SH-SY5Y (cell line): ENCODE data around the gene IFI35.

Experiments
- GATA2 ChIP-seq: IDR thresholded peaks from 2 replicates; pipeline ENCODE4 v1.6.1; 2011; ENCODE audit warnings: mild to moderate bottlenecking, low read depth, low read length
- GATA3 ChIP-seq: IDR thresholded peaks from 2 replicates; pipeline ENCODE4 v1.6.1; 2011; ENCODE audit warnings: low read depth, mild to moderate bottlenecking, low read length, moderate library complexity

IFI35 gene

GRCh38 chr17:42989726-42990652 lies 16.6 kb upstream of the IFI35 start:
- TF ChIP-seq GATA2 (no peak), GATA3 (no peak)

GRCh38 chr17:42991471-42991870 lies 15.1 kb upstream of the IFI35 start:
- TF ChIP-seq GATA3 (no peak), GATA2 (no peak)

DNA sequence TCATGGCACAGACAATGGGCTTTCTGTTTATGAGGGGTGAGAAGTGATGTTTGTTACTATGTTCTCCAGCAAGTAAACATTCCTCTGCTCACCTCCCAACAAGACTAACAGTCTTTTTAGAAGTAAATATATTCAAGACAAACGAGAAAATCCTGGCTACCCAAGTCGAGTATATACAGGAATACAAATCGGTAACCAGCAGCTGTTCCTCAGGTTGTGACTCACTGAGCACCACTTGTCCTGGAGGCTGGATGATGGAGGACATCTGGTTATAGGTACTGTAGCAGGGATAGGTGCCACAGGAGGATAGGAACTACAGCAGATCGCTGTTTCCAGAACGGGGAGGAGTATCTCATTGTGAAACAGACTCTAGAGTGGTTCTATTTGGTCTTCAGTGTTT lies 13.7 kb upstream of the IFI35 start:
- TF ChIP-seq GATA2: no peak
- TF ChIP-seq GATA3: no peak

DNA sequence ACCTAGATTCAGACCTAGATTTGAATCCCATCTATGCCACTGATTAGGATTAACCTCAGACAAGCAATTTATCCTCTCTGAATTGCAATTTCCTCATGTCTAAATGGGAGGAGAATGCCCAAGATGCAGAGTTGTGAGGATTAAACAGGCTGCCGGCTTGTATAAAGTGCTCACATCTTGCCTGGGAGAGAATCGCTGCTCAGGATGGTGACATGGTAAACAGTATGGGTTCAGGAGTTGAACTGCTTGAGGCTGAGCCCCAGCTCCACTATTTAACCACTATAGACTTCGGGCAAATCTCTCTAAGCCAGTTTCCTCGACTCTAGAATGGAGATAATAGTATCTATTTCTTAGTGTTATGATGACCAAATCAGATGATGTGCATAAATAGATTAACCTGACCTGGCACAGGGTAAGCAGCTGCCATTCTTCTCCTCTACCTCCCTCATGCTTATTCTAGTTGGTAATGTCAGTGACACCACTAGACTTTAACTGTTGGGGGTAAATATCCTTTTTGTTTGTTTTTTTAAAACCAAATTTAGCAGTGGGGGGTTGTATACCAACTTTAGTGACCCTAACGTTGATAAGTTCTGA lies 9.1 kb upstream of the IFI35 start:
- TF ChIP-seq GATA2 (no peak), GATA3 (no peak)

DNA sequence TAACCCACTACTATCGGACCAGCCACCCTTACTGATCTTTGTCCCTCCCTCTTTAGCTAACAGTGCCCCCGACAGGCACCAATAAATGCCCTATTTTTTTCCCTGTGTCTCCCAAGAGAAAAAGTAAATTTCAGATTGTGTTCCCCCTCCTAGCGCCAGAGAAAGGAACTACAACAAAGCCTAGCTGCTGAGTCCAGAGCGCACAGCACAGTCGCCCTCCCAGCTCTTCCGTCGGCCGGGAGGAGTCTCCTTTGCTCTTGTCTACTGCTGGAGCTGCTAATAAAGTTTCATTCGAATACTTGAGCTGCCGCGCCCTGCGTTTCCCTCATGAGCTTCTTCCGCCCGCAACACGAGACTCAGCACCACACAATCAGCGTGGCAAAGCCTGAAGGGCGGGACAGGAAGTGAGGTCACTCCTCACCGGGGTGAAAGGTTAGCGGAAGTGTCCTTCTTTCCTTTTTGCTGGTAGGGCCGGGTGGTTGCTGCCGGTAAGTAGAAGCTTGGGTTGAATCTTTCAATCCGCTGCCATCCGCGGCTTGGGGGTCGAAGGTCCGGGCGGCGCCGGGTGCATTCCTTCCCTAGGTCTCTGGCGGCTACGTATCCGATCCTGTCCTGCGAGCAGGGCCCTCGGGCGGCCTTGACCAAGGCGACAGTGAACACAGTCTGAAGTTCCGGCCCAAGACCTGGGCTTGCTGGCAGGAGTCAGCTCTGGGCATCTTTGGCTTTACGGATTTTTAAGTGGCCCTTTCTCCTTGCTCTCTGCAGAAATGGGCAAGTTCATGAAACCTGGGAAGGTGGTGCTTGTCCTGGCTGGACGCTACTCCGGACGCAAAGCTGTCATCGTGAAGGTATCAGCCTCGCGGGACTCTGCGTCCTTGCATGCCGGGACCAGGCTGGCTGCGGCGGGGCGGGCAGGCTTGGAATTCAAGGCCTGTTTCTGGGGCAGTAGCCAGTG lies 8.3 kb upstream of the IFI35 start, which contains the start of gene RPL27:
RPL27 (plus strand) TSS at position 436 of the 955 bp plus-strand sequence; CDS start at position 768, 332 bp downstream.
- no peak for TF ChIP-seq GATA3
- TF ChIP-seq GATA2: peak; percentile 8; the same call in 1 of the 2 replicates

- TF ChIP-seq GATA3: no peak
- TF ChIP-seq GATA2: no peak
Observed at GRCh38 chr17:42999003-42999525, 7.5 kb upstream of the IFI35 start.

DNA sequence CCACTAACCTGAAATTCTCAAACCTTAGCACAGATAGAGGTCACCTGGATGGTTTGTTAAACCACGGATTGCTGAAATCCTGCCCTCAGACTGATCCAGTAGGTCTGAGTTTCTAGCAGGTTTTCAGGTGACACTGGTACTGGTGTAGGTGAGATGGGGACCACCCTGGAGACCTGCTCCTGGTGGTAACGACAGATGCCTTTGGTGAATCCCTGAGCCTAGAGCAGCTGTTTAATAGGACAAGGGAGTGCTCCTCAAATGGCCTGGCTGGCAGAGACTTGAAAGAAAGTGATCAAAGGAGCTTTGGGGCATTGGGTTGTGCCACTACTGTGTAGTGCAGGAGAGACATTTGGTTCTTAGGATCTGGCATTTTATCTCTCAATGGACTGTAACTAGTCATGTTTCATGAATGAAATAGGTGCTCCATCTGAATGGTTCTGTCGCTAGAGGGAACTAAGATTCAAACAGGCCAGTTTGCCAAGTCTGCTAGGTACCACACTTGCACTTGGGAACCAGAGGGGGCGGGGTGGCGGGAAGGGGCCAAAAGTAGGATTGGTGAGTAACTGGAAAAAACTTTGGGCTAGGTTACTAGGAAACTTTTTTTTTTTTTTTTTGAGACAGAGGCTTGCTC lies 2.9 kb upstream of the IFI35 start:
- no peak for TF ChIP-seq GATA3
- no peak for TF ChIP-seq GATA2

DNA sequence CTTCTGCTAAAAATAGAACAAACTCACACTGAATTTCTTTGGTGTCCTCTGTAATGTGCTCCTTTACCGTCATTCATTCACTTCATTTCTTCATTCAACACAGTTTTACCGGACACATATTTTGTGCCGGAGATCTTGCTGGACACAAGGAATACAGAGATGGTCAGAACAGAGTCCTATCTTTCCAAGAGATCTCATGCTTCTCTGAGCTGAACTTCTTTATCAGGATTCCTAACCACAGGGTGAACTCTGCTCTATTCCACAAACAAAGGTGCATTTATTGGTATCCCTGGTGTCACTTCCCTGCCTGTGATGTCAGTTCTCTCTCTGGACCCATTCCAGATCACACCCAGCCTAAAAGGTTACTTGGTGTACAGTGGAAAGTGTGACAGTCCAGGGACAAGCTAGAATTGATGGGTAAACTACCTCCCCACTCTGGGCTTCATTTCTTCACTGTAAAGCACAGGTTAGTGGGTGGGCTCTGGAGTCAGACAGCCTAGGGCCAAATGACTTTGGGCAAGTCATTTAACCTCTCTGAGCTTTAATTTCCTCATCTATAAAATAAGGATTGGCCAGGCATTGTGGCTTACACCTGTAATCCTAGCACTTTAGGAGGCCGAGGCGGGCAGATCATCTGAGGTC lies 4.2 kb downstream of the IFI35 start:
- TF ChIP-seq GATA2 (no peak), GATA3 (no peak)

DNA sequence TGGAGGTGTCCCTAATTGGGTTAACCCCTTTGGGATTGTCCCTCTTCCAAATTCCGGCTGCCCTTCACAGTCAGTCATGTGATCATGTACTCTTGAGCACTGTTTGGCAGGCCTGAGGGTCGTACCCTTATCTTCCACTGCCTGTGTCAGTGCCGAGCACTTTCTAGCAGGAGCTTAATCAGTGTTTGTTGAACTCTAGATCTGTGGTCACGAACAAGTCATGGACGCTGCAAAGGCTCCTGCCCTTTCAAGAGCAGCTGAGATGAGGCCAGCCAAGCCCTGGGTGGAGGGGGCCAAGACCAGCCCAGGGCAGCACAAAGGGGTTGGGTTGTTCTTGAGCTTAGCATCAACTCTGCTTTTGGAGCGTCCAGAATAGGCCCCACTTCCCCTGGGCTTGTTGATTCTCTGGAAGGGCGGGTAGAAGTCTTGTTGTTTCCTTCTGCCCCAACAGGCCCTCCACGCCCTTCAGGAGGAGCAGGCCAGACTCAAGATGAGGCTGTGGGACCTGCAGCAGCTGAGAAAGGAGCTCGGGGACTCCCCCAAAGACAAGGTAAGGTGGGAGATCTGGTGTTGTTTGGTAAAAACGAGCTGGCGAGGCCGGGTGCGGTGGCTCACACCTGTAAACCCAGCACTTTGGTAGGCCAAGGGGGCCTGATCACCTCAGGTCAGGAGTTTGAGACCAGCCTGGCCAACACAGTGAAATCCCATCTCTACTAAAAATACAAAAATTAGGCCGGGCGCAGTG lies 5.3 kb downstream of the IFI35 start:
- TF ChIP-seq GATA3: no peak
- no peak for TF ChIP-seq GATA2

DNA sequence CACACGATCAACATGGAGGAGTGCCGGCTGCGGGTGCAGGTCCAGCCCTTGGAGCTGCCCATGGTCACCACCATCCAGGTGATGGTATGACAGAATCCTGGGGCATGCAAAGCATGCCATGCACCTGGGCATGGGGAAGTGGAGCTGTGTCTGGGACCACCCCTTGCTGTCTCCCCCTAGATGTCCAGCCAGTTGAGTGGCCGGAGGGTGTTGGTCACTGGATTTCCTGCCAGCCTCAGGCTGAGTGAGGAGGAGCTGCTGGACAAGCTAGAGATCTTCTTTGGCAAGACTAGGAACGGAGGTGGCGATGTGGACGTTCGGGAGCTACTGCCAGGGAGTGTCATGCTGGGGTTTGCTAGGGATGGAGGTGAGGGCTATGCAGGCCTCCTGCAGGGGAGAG lies 6.7 kb downstream of the IFI35 start:
- TF ChIP-seq GATA3 (no peak), GATA2 (no peak)

DNA sequence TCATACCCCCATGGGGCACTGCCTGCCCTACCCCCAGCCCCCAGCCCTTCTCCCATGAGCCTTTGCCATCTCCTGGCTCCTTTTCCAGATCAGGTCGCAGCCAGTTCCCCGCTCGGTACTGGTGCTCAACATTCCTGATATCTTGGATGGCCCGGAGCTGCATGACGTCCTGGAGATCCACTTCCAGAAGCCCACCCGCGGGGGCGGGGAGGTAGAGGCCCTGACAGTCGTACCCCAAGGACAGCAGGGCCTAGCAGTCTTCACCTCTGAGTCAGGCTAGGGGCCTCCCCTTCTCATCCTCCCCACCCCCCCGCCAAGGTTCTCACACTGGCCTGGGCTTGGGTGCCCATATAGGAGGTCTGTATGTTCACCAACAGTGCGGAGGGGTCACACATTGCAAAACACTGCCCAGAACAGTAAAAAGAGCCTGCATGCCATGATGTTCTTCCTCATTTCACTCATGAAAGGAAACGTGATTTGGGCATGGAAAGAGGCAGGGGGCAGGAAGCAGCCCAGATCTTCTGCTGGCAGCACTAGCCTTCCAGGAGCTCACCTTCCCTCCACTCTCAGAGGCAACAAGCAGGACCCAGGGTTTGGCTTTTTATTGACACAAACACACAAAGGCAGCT lies 7.5 kb downstream of the IFI35 start:
- TF ChIP-seq GATA2: no peak
- no peak for TF ChIP-seq GATA3
